IPS DF 6.9 (cell line): ENCODE measurements around the gene CPSF7.
"Not testable (repeated sequence)": the region's sequence is repeated elsewhere in the genome, so short reads cannot be mapped to it uniquely, and the experiment has no call there.

Experiments used
- DNase-seq: peaks from one replicate; pipeline ENCODE4 v3.0.0-alpha.2; 2013; ENCODE audit warnings: low read depth, low spot score
- H3K27ac ChIP-seq: one replicate; pipeline ENCODE4 v1.5.1; 2013; ENCODE audit warnings: low read length, control low read depth
- H3K27me3 ChIP-seq: 2 replicates; pipeline ENCODE4 v1.6.1; 2013; ENCODE audit warnings: mild to moderate bottlenecking, low read length; ENCODE audit not compliant: control insufficient read depth, insufficient read depth
- H3K36me3 ChIP-seq: 2 replicates; pipeline ENCODE4 v1.6.1; 2013; ENCODE audit warnings: low read length; ENCODE audit not compliant: control insufficient read depth, insufficient read depth
- H3K4me1 ChIP-seq: 2 replicates; pipeline ENCODE4 v1.6.1; 2013; ENCODE audit warnings: low read length; ENCODE audit not compliant: control insufficient read depth, insufficient read depth
- H3K4me3 ChIP-seq: 2 replicates; pipeline ENCODE4 v1.5.1; 2013; ENCODE audit warnings: mild to moderate bottlenecking, low read length
- H3K9me3 ChIP-seq: 2 replicates; pipeline ENCODE4 v1.6.1; 2013; ENCODE audit warnings: low read length, inconsistent platforms; ENCODE audit not compliant: control insufficient read depth, insufficient read depth
- WGBS: extraction: QIAGEN DNeasy Blood & Tissue Kit; methylation state at CpG from one replicate; pipeline ENCODE4 v1.1.7; 2013; ENCODE audit warnings: mixed read lengths, missing lambda C conversion rate; ENCODE audit not compliant: insufficient read length, insufficient coverage; 5-methylcytosine and 5-hydroxymethylcytosine counted together

Gene CPSF7

GRCh38 chr11:61442616-61443015 is 12.8 kb upstream of the CPSF7 start:
- Histone ChIP-seq H3K36me3 (peaks cover 20% of the 10 kb centered on the region; the same call in 1 of the 2 replicates), H3K4me1 (no peaks in the 10 kb centered on the region), H3K9me3 (no peaks in the 10 kb centered on the region), H3K27me3 (no peaks in the 10 kb centered on the region; the same call in 1 of the 2 replicates), H3K27ac (no peak overlapping the region), H3K4me3 (no peak overlapping the region)
- DNase-seq: no peak
- no CpG with 5 or more reads among the region's 6 CpGs for WGBS

- Histone ChIP-seq H3K27me3 (no peaks in the 10 kb centered on the region; the same call in 1 of the 2 replicates), H3K4me3 (no peak overlapping the region), H3K27ac (no peak overlapping the region), H3K36me3 (peaks cover 17% of the 10 kb centered on the region; the same call in 1 of the 2 replicates), H3K9me3 (no peaks in the 10 kb centered on the region), H3K4me1 (no peaks in the 10 kb centered on the region)
- no peak for DNase-seq
- no CpG with 5 or more reads among the region's 1 CpG for WGBS
Observed at GRCh38 chr11:61439615-61440014, 9.8 kb upstream of the CPSF7 start.

- peaks cover 15% of the 10 kb centered on the region; the same call in 1 of the 2 replicates for H3K36me3 ChIP-seq
- H3K4me1 ChIP-seq: no peaks in the 10 kb centered on the region
- no peaks in the 10 kb centered on the region for H3K9me3 ChIP-seq
- WGBS: no CpG with 5 or more reads among the region's 5 CpGs
- H3K27ac ChIP-seq: no peak overlapping the region
- DNase-seq: no peak
- H3K4me3 ChIP-seq: no peak overlapping the region
- H3K27me3 ChIP-seq: no peaks in the 10 kb centered on the region; the same call in 1 of the 2 replicates
Observed at GRCh38 chr11:61437496-61437895, 7.7 kb upstream of the CPSF7 start.

GRCh38 chr11:61430839-61431238 is 1.1 kb upstream of the CPSF7 start:
- not testable (repeated sequence) for H3K27ac ChIP-seq, H3K4me1 ChIP-seq, H3K4me3 ChIP-seq

GRCh38 chr11:61429346-61429690 is 457 bp downstream of the CPSF7 start:
- Histone ChIP-seq H3K27ac (no peak overlapping the region), H3K36me3 (peaks cover 4% of the 10 kb centered on the region; the same call in 1 of the 2 replicates), H3K9me3 (no peaks in the 10 kb centered on the region), H3K27me3 (no peaks in the 10 kb centered on the region), H3K4me1 (no peaks in the 10 kb centered on the region), H3K4me3 (peak overlapping the region; percentile 83)
- WGBS: no CpG with 5 or more reads among the region's 37 CpGs
- DNase-seq: peak; percentile 25

More at GRCh38 chr11:61430839-61431238, 1.1 kb upstream of the CPSF7 start:
- not testable (repeated sequence) for DNase-seq, H3K36me3 ChIP-seq, H3K9me3 ChIP-seq, H3K27me3 ChIP-seq
- no CpG with 5 or more reads among the region's 10 CpGs for WGBS

GRCh38 chr11:61425367-61426131 is 4.2 kb downstream of the CPSF7 start:
- H3K9me3 ChIP-seq: no peaks in the 10 kb centered on the region
- no peak overlapping the region for H3K4me3 ChIP-seq
- H3K36me3 ChIP-seq: peaks cover 12% of the 10 kb centered on the region; the same call in 1 of the 2 replicates
- H3K4me1 ChIP-seq: no peaks in the 10 kb centered on the region
- no CpG with 5 or more reads among the region's 1 CpG for WGBS
- H3K27ac ChIP-seq: no peak overlapping the region
- H3K27me3 ChIP-seq: no peaks in the 10 kb centered on the region
- DNase-seq: no peak

- DNase-seq: no peak
- Histone ChIP-seq H3K4me1 (no peaks in the 10 kb centered on the region), H3K9me3 (no peaks in the 10 kb centered on the region), H3K36me3 (peaks cover 13% of the 10 kb centered on the region; the same call in 1 of the 2 replicates), H3K27ac (no peak overlapping the region), H3K27me3 (no peaks in the 10 kb centered on the region), H3K4me3 (no peak overlapping the region)
- no CpG with 5 or more reads among the region's 3 CpGs for WGBS
Observed at GRCh38 chr11:61422226-61422625, 7.5 kb downstream of the CPSF7 start.

- Histone ChIP-seq H3K36me3 (peaks cover 35% of the 10 kb centered on the region; the same call in 1 of the 2 replicates), H3K4me3 (no peak overlapping the region), H3K27me3 (no peaks in the 10 kb centered on the region), H3K4me1 (no peaks in the 10 kb centered on the region), H3K9me3 (no peaks in the 10 kb centered on the region), H3K27ac (no peak overlapping the region)
- no peak for DNase-seq
Observed at GRCh38 chr11:61418136-61418535, 11.6 kb downstream of the CPSF7 start.

- no CpG with 5 or more reads among the region's 2 CpGs for WGBS
- Histone ChIP-seq H3K36me3 (peaks cover 35% of the 10 kb centered on the region; the same call in 1 of the 2 replicates), H3K4me1 (no peaks in the 10 kb centered on the region), H3K9me3 (no peaks in the 10 kb centered on the region), H3K4me3 (no peak overlapping the region), H3K27ac (no peak overlapping the region), H3K27me3 (no peaks in the 10 kb centered on the region)
- no peak for DNase-seq
Observed at GRCh38 chr11:61417670-61418069, 12.1 kb downstream of the CPSF7 start.

GRCh38 chr11:61416941-61417340 is 12.8 kb downstream of the CPSF7 start:
- Histone ChIP-seq H3K36me3 (peaks cover 35% of the 10 kb centered on the region; the same call in 1 of the 2 replicates), H3K4me1 (no peaks in the 10 kb centered on the region), H3K9me3 (no peaks in the 10 kb centered on the region), H3K27me3 (no peaks in the 10 kb centered on the region), H3K4me3 (no peak overlapping the region), H3K27ac (no peak overlapping the region)
- no peak for DNase-seq
- no CpG with 5 or more reads among the region's 3 CpGs for WGBS

GRCh38 chr11:61415381-61415780 is 14.4 kb downstream of the CPSF7 start:
- H3K9me3 ChIP-seq: no peaks in the 10 kb centered on the region
- H3K4me1 ChIP-seq: no peaks in the 10 kb centered on the region
- no peak overlapping the region for H3K27ac ChIP-seq
- peaks cover 38% of the 10 kb centered on the region; the same call in 1 of the 2 replicates for H3K36me3 ChIP-seq
- H3K4me3 ChIP-seq: no peak overlapping the region
- no peak for DNase-seq
- WGBS: no CpG with 5 or more reads among the region's 6 CpGs
- H3K27me3 ChIP-seq: no peaks in the 10 kb centered on the region
